HepG2 (cell line): ENCODE data around the gene ZFP3.

Source experiments
- BHLHE40 ChIP-seq: IDR thresholded peaks from 2 replicates; pipeline ENCODE4 v1.6.1; 2011; ENCODE audit warnings: low read length, improper control_type of control experiment
- ERF ChIP-seq: IDR thresholded peaks from 2 replicates; pipeline ENCODE4 v1.6.1; 2018; ENCODE audit warnings: missing biosample characterization, missing genetic modification reagents
- NFYB ChIP-seq: sonication (generic); formaldehyde crosslinking; IDR thresholded peaks from 2 replicates; pipeline ENCODE4 v1.4.0; 2020; ENCODE audit warnings: missing genetic modification reagents
- SP1 ChIP-seq, 2 experiments: fragments of 450-650 bp in 1 of 2; sonication (generic) in 1 of 2; formaldehyde crosslinking in 1 of 2; IDR thresholded peaks; 2 replicates each; pipeline versions ENCODE4 v1.4.0 to v1.6.1; 2016 to 2020; ENCODE audit warnings: missing genetic modification reagents in 1 of 2
- SSRP1 ChIP-seq: IDR thresholded peaks from 2 replicates; pipeline ENCODE4 v1.6.1; 2016; ENCODE audit warnings: control low read depth
- STAT5B ChIP-seq: sonication (generic); formaldehyde crosslinking; IDR thresholded peaks from 2 replicates; pipeline ENCODE4 v1.4.0; 2020; ENCODE audit warnings: missing genetic modification reagents
- ZC3H4 ChIP-seq: sonication (generic); formaldehyde crosslinking; IDR thresholded peaks from 2 replicates; pipeline ENCODE4 v1.4.0; 2020; ENCODE audit warnings: missing genetic modification reagents, borderline replicate concordance
- ZNF3 ChIP-seq: IDR thresholded peaks from 2 replicates; pipeline ENCODE4 v1.7.0; 2017; ENCODE audit warnings: inconsistent platforms
- ZNF350 ChIP-seq: sonication (generic); formaldehyde crosslinking; IDR thresholded peaks from 2 replicates; pipeline ENCODE4 v1.4.0; 2020; ENCODE audit warnings: mild to moderate bottlenecking, low read depth, missing genetic modification reagents, borderline replicate concordance
- TF ChIP-seq, protein P1 (sequence below): sonication (generic); formaldehyde crosslinking; IDR thresholded peaks from 2 replicates; pipeline ENCODE4 v1.5.0; 2020; ENCODE audit warnings: mild to moderate bottlenecking, missing genetic modification reagents, moderate library complexity
- TF ChIP-seq, protein P2 (sequence below): sonication (generic); formaldehyde crosslinking; IDR thresholded peaks from 2 replicates; pipeline ENCODE4 v1.5.0; 2020; ENCODE audit warnings: missing genetic modification reagents
- TF ChIP-seq, protein P3 (sequence below): sonication (generic); formaldehyde crosslinking; conservative IDR thresholded peaks from 2 replicates; pipeline ENCODE4 v1.8.0; 2022; ENCODE audit warnings: low read depth, missing genetic modification reagents

DNA sequence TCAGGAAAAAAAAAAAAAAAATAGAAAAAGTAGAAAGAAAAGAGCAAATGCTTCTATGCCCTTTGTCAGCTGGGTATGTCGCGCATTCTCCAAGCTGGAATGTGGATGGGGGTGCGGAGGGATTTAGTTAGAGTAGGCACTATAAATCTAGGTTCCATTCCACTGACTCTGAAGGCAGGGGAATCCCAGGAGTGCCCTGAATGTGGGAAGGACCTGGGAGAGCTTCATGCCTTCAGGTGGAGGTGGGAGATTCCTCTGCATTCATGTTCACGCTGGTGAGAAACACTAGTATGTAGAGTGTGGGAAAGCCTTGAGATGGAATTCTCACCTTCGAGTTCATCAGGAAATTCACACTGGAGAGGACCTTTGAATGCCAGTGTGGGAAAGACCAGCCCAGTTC is 21.0 kb downstream of the ZFP3 start:
- TF ChIP-seq SP1 (IDR thresholded peaks at IDR 0.05) (no peak), SP1 (CRISPR knock-in tag; IDR thresholded peaks at IDR 0.05) (no peak), ZNF3 (no peak), BHLHE40 (no peak), ZNF350 (CRISPR knock-in tag) (no peak), STAT5B (CRISPR knock-in tag) (no peak), ERF (no peak), NFYB (CRISPR knock-in tag) (no peak), ZC3H4 (CRISPR knock-in tag) (no peak), SSRP1 (no peak)
- TF ChIP-seq, protein P1, sequence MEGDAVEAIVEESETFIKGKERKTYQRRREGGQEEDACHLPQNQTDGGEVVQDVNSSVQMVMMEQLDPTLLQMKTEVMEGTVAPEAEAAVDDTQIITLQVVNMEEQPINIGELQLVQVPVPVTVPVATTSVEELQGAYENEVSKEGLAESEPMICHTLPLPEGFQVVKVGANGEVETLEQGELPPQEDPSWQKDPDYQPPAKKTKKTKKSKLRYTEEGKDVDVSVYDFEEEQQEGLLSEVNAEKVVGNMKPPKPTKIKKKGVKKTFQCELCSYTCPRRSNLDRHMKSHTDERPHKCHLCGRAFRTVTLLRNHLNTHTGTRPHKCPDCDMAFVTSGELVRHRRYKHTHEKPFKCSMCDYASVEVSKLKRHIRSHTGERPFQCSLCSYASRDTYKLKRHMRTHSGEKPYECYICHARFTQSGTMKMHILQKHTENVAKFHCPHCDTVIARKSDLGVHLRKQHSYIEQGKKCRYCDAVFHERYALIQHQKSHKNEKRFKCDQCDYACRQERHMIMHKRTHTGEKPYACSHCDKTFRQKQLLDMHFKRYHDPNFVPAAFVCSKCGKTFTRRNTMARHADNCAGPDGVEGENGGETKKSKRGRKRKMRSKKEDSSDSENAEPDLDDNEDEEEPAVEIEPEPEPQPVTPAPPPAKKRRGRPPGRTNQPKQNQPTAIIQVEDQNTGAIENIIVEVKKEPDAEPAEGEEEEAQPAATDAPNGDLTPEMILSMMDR (CRISPR knock-in tag): no peak
- TF ChIP-seq, protein P2, sequence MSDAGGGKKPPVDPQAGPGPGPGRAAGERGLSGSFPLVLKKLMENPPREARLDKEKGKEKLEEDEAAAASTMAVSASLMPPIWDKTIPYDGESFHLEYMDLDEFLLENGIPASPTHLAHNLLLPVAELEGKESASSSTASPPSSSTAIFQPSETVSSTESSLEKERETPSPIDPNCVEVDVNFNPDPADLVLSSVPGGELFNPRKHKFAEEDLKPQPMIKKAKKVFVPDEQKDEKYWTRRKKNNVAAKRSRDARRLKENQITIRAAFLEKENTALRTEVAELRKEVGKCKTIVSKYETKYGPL (CRISPR knock-in tag): no peak
- TF ChIP-seq, protein P3, sequence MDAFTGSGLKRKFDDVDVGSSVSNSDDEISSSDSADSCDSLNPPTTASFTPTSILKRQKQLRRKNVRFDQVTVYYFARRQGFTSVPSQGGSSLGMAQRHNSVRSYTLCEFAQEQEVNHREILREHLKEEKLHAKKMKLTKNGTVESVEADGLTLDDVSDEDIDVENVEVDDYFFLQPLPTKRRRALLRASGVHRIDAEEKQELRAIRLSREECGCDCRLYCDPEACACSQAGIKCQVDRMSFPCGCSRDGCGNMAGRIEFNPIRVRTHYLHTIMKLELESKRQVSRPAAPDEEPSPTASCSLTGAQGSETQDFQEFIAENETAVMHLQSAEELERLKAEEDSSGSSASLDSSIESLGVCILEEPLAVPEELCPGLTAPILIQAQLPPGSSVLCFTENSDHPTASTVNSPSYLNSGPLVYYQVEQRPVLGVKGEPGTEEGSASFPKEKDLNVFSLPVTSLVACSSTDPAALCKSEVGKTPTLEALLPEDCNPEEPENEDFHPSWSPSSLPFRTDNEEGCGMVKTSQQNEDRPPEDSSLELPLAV (CRISPR knock-in tag): no peak
